ENCODE measurements around the gene DLD. TPM values are rescaled to one million over a fixed set of nuclear protein-coding genes. Genes with fewer than 3 reads are reported as not detected.
"Not testable (repeated sequence)": the region's sequence is repeated elsewhere in the genome, so short reads cannot be mapped to it uniquely, and the experiment has no call there.

The DLD gene
- total RNA-seq, 2 experiments from 2014 or later: 54.1 to 60.5 TPM

GRCh38 chr7:107879400-107880035 lies 11.5 kb upstream of the DLD start:
- peak; percentile 40 for DNase-seq
- Mint-ChIP-seq H3K4me3 (no peak overlapping the region), H3K27me3 (no peaks in the 10 kb centered on the region), H3K27ac (no peak overlapping the region), H3K9me3 (no peaks in the 10 kb centered on the region), H3K4me1 (peaks cover 29% of the 10 kb centered on the region), H3K36me3 (ENCODE audit: low read depth) (no peaks in the 10 kb centered on the region)
- ChIA-PET CTCF (interaction anchor here (0.7 to 2.7 kb wide), 9 partner anchors 9 to 732 kb away, joined by 3 to 28 read pairs (median 3); partner anchors contain the start of genes CBLL1 and DLD), POLR2A (no interaction called here)

GRCh38 chr7:107882766-107883165 lies 8.2 kb upstream of the DLD start:
- ChIA-PET POLR2A (no interaction called here), CTCF (interaction anchor here (0.6 to 2.5 kb wide), 2 partner anchors 139 to 188 kb away, joined by 3 to 6 read pairs; partner anchors contain the start of gene CBLL1)
- Mint-ChIP-seq H3K4me3 (no peak overlapping the region), H3K27me3 (peaks cover 5% of the 10 kb centered on the region), H3K36me3 (ENCODE audit: low read depth) (no peaks in the 10 kb centered on the region), H3K27ac (no peak overlapping the region), H3K9me3 (no peaks in the 10 kb centered on the region), H3K4me1 (peaks cover 10% of the 10 kb centered on the region)
- DNase-seq: no peak

- ChIA-PET CTCF (interaction anchor here (0.6 kb wide), 1 partner anchor 1401 kb away, joined by 3 read pairs; no protein-coding TSS in a partner anchor), POLR2A (interaction anchor here (0.6 kb wide), 1 partner anchor 11 kb away, joined by 6 read pairs; no protein-coding TSS in a partner anchor)
- H3K27me3 Mint-ChIP-seq: peaks cover 5% of the 10 kb centered on the region
- peaks cover 3% of the 10 kb centered on the region for H3K4me1 Mint-ChIP-seq
- H3K9me3 Mint-ChIP-seq: peaks cover 5% of the 10 kb centered on the region
- no peak overlapping the region for H3K4me3 Mint-ChIP-seq
- no peaks in the 10 kb centered on the region for H3K36me3 Mint-ChIP-seq (ENCODE audit: low read depth)
- H3K27ac Mint-ChIP-seq: no peak overlapping the region
- no peak for DNase-seq
These were observed 6.7 kb upstream of the DLD start for GRCh38 chr7:107884066-107884818.

GRCh38 chr7:107887827-107888226 lies 3.2 kb upstream of the DLD start:
- not testable (repeated sequence) for H3K27me3 Mint-ChIP-seq

GRCh38 chr7:107889992-107890391 lies 991 bp upstream of the DLD start:
- ChIA-PET POLR2A (no interaction called here), CTCF (interaction anchor here (0.6 to 3.3 kb wide), 5 partner anchors 10 to 812 kb away, joined by 3 to 20 read pairs (median 7); no protein-coding TSS in a partner anchor)
- DNase-seq: no peak
- H3K4me3 Mint-ChIP-seq: peak overlapping the region; percentile 96
- peaks cover 5% of the 10 kb centered on the region for H3K9me3 Mint-ChIP-seq
- H3K27me3 Mint-ChIP-seq: peaks cover 5% of the 10 kb centered on the region
- no peak overlapping the region for H3K27ac Mint-ChIP-seq
- H3K4me1 Mint-ChIP-seq: peaks cover 33% of the 10 kb centered on the region
- peaks cover 19% of the 10 kb centered on the region for H3K36me3 Mint-ChIP-seq (ENCODE audit: low read depth)

More at GRCh38 chr7:107887827-107888226, 3.2 kb upstream of the DLD start:
- H3K4me1 Mint-ChIP-seq: peaks cover 14% of the 10 kb centered on the region
- CTCF ChIA-PET: interaction anchor here (0.6 kb wide), 1 partner anchor 24 kb away, joined by 3 read pairs; no protein-coding TSS in a partner anchor
- H3K9me3 Mint-ChIP-seq; DNase-seq; H3K36me3 Mint-ChIP-seq (ENCODE audit: low read depth); H3K27ac Mint-ChIP-seq; H3K4me3 Mint-ChIP-seq; POLR2A ChIA-PET: not testable (repeated sequence)

- Mint-ChIP-seq H3K27ac (peak overlapping the region; percentile 98), H3K4me1 (peaks cover 37% of the 10 kb centered on the region), H3K9me3 (peaks cover 5% of the 10 kb centered on the region), H3K27me3 (peaks cover 3% of the 10 kb centered on the region), H3K36me3 (ENCODE audit: low read depth) (peaks cover 24% of the 10 kb centered on the region), H3K4me3 (peak overlapping the region; percentile 96)
- DNase-seq: peak; percentile 22
- POLR2A ChIA-PET: interaction anchor here (0.7 kb wide), 1 partner anchor 10 kb away, joined by 4 read pairs; no protein-coding TSS in a partner anchor
- CTCF ChIA-PET: interaction anchor here (0.6 to 3.3 kb wide), 5 partner anchors 11 to 812 kb away, joined by 3 to 20 read pairs (median 4); no protein-coding TSS in a partner anchor
These were observed 456 bp upstream of the DLD start for GRCh38 chr7:107890493-107890961.

GRCh38 chr7:107891636-107892366 lies 818 bp downstream of the DLD start:
- H3K4me3 Mint-ChIP-seq: peak overlapping the region; percentile 96
- ChIA-PET CTCF (interaction anchor here (0.7 to 3.3 kb wide), 2 partner anchors 12 to 74 kb away, joined by 3 to 20 read pairs; no protein-coding TSS in a partner anchor), POLR2A (interaction anchor here (0.7 kb wide), 1 partner anchor 113 kb away, joined by 3 read pairs; no protein-coding TSS in a partner anchor)
- H3K27ac Mint-ChIP-seq: peak overlapping the region; percentile 98
- DNase-seq: peak; percentile 16
- no peaks in the 10 kb centered on the region for H3K27me3 Mint-ChIP-seq
- peaks cover 5% of the 10 kb centered on the region for H3K9me3 Mint-ChIP-seq
- H3K36me3 Mint-ChIP-seq (ENCODE audit: low read depth): peaks cover 35% of the 10 kb centered on the region
- peaks cover 48% of the 10 kb centered on the region for H3K4me1 Mint-ChIP-seq

GRCh38 chr7:107892367-107892741 lies 1.4 kb downstream of the DLD start:
- Mint-ChIP-seq H3K4me3 (peak overlapping the region; percentile 96), H3K27ac (peak overlapping the region; percentile 98), H3K36me3 (ENCODE audit: low read depth) (peaks cover 40% of the 10 kb centered on the region), H3K4me1 (peaks cover 50% of the 10 kb centered on the region)
- POLR2A ChIA-PET, CTCF ChIA-PET, H3K9me3 Mint-ChIP-seq, H3K27me3 Mint-ChIP-seq, DNase-seq: not testable (repeated sequence)

GRCh38 chr7:107898997-107899594 lies 8.1 kb downstream of the DLD start:
- H3K4me1 Mint-ChIP-seq: peaks cover 35% of the 10 kb centered on the region
- DNase-seq: no peak
- no peaks in the 10 kb centered on the region for H3K9me3 Mint-ChIP-seq
- peaks cover 57% of the 10 kb centered on the region for H3K36me3 Mint-ChIP-seq (ENCODE audit: low read depth)
- ChIA-PET CTCF (interaction anchor here (1.2 kb wide), 1 partner anchor 151 kb away, joined by 3 read pairs; no protein-coding TSS in a partner anchor), POLR2A (no interaction called here)
- H3K4me3 Mint-ChIP-seq: no peak overlapping the region
- no peaks in the 10 kb centered on the region for H3K27me3 Mint-ChIP-seq
- H3K27ac Mint-ChIP-seq: peak overlapping the region; percentile 37

GRCh38 chr7:107900496-107901015 lies 9.6 kb downstream of the DLD start:
- no peak overlapping the region for H3K27ac Mint-ChIP-seq
- POLR2A ChIA-PET: interaction anchor here (0.7 kb wide), 1 partner anchor 10 kb away, joined by 4 read pairs; no protein-coding TSS in a partner anchor
- CTCF ChIA-PET: no interaction called here

GRCh38 chr7:107902381-107902780 lies 11.4 kb downstream of the DLD start:
- H3K36me3 Mint-ChIP-seq (ENCODE audit: low read depth): peaks cover 51% of the 10 kb centered on the region
- H3K9me3 Mint-ChIP-seq: no peaks in the 10 kb centered on the region
- no peaks in the 10 kb centered on the region for H3K27me3 Mint-ChIP-seq
- POLR2A ChIA-PET: no interaction called here
- CTCF ChIA-PET: interaction anchor here (1.7 kb wide), 1 partner anchor 159 kb away, joined by 5 read pairs; the partner anchor contains the start of gene CBLL1
- H3K4me1 Mint-ChIP-seq: peaks cover 10% of the 10 kb centered on the region
- H3K4me3 Mint-ChIP-seq: no peak overlapping the region
- H3K27ac Mint-ChIP-seq: no peak overlapping the region
- DNase-seq: no peak

More at GRCh38 chr7:107900496-107901015, 9.6 kb downstream of the DLD start:
- no peak for DNase-seq
- peaks cover 22% of the 10 kb centered on the region for H3K4me1 Mint-ChIP-seq
- no peaks in the 10 kb centered on the region for H3K27me3 Mint-ChIP-seq
- no peaks in the 10 kb centered on the region for H3K9me3 Mint-ChIP-seq
- H3K4me3 Mint-ChIP-seq: no peak overlapping the region
- H3K36me3 Mint-ChIP-seq (ENCODE audit: low read depth): peaks cover 49% of the 10 kb centered on the region

- Mint-ChIP-seq H3K27ac (no peak overlapping the region), H3K4me3 (no peak overlapping the region), H3K9me3 (peaks cover 3% of the 10 kb centered on the region), H3K27me3 (no peaks in the 10 kb centered on the region), H3K4me1 (peaks cover 2% of the 10 kb centered on the region), H3K36me3 (ENCODE audit: low read depth) (peaks cover 73% of the 10 kb centered on the region)
- no peak for DNase-seq
- ChIA-PET CTCF (no interaction called here), POLR2A (no interaction called here)
These were observed 16.8 kb downstream of the DLD start for GRCh38 chr7:107907790-107908189.

Measured in activated CD4-positive, alpha-beta T cell treated with anti-CD3 and anti-CD28 coated beads, Interleukin-2, amount 10 ng/mL, durations not matched to agents 7 days and 5 days (primary cell).